SK-MEL-5 (cell line): ENCODE data around the gene EFHD1. TPM values are rescaled to one million over a fixed set of nuclear protein-coding genes. Genes with fewer than 3 reads are reported as not detected.
A peak's percentile ranks its signal among the peaks of the same experiment; 100 is the strongest.
"Not testable (repeated sequence)": the region's sequence is repeated elsewhere in the genome, so short reads cannot be mapped to it uniquely, and the experiment has no call there.

Experiments used
- DNase-seq: peaks from one replicate; pipeline ENCODE4 v3.0.0-alpha.2; 2016; ENCODE audit warnings: low read depth, low spot score
- in situ Hi-C: cut with HindIII; loops from 2 replicates; pipeline ENCODE4 v1.10.0; 2016; ENCODE audit warnings: low sequenced_read_pairs, high pct_unique_total_duplicates, low pct_unique_long_range_greater_than_20kb
- total RNA-seq: library from RNA; depleted of rRNA; stranded (reverse); fragments of >200 nt; shearing (Covaris generic); gene quantifications from 2 replicates; pipeline ENCODE4 v1.2.3, GENCODE V29; 2014

The EFHD1 gene
- total RNA-seq, 1 experiment from 2014 or later, result 0.71 TPM

DNA sequence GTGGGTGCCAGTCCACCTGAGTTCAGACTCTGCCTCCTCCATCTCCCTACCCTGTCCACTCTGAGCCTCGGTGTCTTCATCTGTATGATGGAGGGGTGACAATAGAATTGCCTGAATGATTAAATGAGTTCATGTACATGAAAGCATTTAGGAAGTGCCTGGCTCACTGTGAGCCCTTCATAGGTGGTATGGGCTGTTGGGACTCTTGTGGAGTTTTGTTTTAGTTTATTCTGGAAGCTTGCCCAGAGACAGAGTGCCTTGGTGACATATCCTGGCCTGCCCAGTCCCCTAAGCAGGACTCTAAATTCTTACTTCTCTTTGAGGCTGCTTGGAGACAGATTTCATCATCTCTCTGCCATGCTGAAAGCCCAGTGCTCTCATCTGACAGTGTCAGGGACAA is 39.2 kb downstream of the EFHD1 start:
- in situ Hi-C loops, result no loop called here
- no peak for DNase-seq

DNA sequence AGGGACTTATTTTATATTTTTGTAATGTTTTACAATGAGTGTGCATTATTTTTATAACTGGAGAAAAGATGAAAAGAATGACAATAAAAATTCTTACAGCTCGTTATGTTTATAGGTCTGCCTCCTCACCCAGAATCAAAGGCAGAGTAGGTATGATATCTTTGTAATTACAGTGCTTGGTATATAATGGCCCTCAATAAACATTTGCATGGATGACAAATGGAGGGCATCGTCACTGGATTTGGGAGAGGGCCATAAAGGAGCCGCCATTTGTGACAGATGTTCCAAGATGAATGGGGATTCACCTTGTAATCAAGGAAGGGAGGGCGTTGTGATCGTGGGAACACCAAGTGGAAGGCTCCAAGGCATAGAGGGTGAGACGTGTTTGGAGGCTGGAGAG is 41.1 kb downstream of the EFHD1 start:
- no peak for DNase-seq
- in situ Hi-C loops, result no loop called here

DNA sequence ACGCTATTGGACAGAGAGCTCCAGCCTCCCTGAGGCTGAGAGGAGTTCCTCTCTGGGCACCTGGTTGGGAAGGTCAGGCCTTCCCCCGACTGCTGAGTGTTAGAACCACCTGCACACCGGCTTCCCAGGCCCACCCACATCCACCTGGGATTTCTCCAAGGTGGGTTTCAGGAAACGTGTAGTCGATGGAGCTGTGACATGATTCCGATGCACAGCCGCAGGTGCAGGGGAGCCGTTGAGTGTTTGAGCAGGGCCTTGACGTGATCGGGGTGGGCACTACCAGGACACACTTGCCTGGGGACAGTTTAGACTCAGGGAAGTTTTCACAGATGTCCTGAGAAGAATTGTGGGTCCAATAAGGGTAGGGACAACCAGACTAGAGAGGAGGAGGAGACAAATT is 42.0 kb downstream of the EFHD1 start:
- in situ Hi-C loops, result no loop called here
- no peak for DNase-seq

DNA sequence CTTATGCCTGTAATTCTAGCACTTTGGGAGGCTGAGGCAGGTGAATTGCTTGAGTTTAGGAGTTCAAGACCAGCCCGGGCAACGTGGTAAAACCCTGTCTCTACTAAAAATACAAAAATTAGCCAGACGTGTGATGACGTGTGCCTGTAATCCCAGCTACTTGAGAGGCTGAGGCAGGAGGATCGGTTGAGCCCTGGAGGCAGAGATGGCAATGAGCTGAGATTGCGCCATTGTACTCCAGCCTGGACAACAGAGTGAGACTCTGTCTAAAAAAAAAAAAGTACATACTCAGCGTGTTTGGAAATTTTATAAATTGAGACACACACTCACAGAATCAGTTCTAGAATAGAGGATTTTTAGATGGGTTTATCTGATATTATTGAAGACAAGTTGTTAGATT is 46.6 kb downstream of the EFHD1 start:
- in situ Hi-C loops, result no loop called here
- no peak for DNase-seq

DNA sequence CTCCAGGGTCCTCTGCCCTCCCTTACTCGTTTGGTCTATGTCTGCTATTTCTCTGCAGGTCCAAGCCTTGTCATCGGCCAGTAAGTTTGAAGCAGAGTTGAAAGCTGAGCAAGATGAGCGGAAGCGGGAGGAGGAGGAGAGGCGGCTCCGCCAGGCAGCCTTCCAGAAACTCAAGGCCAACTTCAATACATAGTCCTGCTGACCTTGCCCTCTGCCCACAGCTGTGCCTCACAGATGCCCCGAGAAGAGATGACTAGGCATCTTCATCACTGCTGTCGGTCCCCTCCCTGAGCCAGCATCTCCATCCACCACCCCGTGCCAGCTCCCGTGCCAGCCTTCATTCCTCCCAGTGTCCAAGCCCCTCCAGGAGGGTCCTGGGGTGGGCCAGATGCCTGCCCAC is 48.1 kb downstream of the EFHD1 start:
- DNase-seq, result no peak
- in situ Hi-C loops, result no loop called here

DNA sequence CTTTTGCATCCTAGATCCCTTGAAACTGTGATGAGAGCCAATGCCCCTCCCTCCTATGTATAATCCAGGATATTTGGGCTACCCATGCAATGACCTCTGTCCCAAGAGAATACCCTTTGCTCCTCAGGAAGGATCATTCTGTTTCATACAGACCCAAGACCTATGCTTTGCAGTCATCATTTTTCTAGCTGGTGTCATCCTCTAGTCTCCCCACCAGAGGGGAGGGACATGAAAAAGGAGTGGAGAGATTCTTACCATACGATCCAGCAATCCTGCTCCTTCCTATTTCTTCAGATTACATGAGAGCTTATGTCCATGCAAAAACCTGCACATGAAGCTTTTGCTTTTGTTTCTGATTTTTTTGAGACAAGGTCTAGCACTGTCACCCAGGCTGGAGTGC is 50.0 kb downstream of the EFHD1 start:
- DNase-seq, result peak; percentile 21
- in situ Hi-C loops, result no loop called here

DNA sequence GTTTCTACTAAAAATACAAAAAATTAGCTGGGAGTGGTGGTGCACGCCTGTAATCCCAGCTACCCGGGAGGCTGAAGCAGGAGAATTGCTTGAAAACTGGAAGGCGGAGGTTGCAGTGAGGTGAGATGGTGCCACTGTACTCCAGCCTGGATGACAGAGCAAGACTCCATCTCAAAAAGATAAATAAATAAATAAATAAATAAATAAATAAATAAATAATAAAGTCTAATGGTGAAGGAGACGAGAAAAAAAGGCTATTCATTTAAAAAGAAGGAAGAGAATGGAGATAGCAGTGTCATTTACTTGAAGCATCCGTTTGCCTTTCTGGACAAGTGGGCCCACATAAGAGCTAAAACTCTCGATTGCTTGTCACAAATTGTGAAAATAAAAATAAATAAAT is 52.0 kb downstream of the EFHD1 start:
- in situ Hi-C loops, DNase-seq: not testable (repeated sequence)

DNA sequence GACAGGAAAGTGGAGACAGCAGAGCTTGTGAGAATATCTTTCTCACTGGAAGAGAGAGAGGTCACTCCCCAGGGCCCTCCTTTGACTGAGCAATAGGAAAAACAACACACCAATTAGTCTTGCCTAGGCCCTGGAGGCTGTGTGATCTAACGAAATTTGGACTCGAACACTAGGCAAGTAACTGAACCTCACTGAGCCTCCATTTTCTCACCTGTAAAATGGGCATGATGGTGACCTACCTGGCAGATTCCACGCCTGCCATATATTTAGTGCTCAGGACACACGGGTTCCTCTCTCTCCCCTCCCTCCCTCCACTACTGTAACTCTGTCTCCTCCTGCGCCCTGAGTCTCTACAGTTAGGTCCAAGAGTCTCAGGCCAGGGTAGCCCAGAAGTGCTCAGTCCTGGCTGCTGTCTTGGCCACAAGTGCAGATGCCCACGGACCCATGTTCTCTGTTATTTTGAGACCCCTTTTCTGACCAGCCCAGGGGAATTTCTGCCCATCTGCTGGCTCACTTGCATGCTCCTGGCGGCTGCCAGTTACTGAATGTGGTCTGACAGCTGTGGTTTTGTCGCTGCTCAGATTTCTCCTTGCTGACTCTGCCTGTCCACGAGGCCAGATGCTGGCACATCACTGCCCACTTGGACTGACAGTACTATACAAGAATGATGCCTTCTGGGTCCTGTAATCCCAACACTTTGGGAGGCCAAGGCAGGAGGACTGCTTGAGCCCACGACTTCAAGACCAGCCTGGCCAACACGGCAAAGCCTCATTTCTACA is 54.2 kb downstream of the EFHD1 start:
- DNase-seq, result no peak

DNA sequence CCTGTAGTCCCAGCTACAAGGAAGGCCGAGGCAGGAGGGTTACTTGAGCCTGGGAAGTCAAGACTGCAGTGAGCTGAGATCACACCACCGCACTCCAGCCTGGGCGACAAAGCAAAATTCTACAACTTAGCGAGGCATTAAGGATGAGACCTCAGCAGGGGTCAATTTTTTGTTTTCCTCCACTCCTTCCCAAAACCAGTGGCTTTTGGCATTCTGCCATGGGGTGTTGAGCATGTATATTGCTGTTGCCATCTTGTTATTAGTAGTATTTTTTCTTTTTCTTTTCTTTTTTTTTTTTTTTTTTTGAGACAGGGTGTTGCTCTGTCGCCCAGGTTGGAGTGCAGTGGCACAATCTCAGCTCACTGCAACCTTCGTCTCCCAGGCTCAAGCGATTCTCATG is 54.8 kb downstream of the EFHD1 start:
- in situ Hi-C loops, result no loop called here
- no peak for DNase-seq

More for the DNA sequence above, 54.2 kb downstream of the EFHD1 start:
- in situ Hi-C loops, result no loop called here

DNA sequence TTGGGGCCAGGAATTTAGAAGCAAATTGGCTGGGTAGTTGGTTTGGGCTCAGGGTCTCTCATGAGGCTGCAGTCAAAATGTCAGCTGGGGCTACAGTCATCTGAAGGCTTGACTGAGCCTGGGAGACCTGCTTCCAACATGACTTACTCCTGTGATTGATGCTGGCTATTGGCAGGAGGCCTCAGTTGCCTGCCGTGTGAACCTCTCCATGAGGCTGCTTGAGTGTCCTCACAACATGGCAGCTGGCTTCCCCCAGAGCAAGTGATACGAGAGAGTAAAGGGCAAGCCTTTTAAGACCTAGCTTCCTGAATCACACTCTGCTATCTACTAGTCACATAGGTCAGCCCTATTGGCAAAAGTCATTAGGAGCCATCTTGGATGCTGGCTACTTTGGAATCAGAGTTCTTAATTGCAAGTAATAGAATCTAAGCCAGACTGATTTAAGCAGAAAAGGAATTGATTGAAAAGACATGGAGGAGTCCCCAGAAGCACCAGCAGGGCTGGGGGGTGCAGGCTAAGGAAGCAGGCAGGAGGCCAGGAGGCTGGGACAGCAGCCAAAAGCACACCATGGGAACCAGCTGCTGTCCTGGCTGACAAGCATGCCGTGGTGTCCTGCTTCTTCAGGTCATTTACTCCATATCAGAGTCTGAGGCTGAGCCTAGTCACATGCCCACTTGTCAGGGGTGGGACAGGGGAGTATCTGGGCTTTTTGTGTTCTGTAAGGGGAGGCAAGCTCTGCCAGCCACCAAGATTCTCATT is 55.9 kb downstream of the EFHD1 start:
- DNase-seq, result no peak
- in situ Hi-C loops, result no loop called here

DNA sequence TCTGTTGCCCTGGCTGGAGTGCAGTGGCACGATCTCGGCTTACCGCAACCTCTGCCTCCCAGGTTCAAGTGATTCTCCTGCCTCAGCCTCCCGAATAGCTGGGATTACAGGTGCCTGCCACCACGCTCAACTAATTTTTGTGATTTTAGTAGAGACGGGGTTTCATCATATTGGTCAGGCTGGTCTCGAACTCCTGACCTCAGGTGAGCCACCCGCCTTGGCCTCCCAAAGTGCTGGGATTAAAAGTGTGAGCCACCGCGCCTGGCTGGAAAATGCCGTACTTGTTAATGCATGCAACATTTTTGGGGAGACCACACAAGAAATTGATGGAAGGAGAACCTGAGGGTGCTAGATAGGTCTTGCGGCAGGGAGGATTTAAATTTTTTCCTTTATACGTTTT is 57.7 kb downstream of the EFHD1 start:
- in situ Hi-C loops, DNase-seq: not testable (repeated sequence)

DNA sequence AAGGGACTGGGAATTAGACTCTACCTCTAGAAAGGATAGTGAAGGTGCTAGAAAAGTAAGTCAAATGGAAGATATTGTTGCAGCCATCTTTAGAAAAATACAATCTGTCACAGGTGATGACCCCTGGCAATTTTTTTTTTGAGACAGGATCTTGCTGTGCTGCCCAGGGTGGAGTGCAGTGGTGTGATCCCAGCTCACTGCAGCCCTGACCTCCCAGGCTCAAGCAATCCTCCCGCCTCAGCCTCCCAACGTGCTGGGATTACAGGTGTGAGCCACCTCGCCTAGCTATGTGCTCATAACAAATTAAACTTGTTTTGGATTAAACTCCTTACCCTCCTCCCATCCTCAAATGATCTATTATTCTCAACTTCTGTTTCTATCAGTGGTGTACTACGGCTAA is 59.9 kb downstream of the EFHD1 start:
- DNase-seq, result no peak
- in situ Hi-C loops, result no loop called here

DNA sequence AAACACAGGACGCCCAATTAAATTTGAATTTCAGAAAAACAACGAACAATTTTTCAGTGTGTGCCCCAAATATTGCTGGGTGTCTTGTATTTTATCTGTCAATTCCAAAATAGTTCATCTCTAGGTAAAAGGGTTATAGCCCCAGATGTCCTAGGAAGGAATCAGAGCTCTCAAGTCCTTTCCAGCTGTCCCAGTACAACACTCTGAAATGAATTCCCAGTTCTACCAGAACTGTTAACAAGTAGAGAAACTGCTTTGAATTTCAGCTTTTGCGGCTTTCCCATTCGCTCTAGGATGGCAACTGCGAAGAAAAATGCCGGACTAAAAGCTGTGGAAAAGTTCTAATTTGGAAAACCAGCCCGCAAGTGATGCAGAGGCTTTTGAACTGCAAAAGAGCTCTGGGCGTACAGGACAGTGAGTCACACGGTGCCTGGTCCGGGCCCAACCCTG is 63.2 kb downstream of the EFHD1 start:
- DNase-seq, result no peak
- in situ Hi-C loops, result no loop called here

DNA sequence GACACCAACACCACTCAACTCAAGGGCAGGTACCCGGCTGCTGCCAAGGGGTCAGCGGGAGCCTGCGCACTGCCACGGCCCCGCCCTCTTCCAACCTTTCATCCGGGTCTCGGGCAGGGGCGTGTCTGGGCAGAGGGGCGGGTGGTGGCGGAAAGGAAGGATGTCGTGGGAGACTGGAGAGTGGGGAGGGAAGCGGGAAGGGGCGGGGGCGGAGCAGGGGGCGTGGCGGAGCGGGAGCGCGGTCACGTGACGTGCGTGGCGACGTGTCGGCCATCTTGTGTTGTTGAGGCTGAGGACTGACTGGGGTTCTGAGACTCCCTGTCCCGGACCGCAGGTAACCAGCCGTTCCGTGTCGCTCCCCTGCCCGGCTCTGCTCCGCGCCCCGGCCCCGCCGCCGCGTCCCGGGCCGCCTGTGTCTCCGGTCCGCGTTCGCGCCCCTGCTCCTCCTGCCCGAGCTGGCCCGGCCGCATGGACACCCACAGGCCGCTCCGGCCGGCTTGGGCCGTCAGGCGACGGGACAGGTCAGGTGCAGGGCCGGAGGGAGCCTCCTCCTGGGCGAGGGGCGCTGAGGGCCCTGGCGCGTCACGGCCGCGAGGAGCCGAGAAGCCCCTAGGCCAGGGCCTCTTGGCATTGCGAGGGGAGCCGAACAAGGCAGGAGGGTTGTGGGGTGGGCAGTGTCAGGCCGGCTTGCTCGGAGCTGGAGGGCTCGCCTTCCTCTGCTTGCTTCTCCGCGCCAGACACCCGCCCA is 63.8 kb downstream of the EFHD1 start, which contains the start of gene GIGYF2:
Gene GIGYF2 (plus strand): TSS at position 273 of the 748 bp plus-strand sequence. CDS start 37,867 bp downstream, outside the sequence.
- peak; percentile 96 for DNase-seq
- in situ Hi-C loops, result no loop called here

DNA sequence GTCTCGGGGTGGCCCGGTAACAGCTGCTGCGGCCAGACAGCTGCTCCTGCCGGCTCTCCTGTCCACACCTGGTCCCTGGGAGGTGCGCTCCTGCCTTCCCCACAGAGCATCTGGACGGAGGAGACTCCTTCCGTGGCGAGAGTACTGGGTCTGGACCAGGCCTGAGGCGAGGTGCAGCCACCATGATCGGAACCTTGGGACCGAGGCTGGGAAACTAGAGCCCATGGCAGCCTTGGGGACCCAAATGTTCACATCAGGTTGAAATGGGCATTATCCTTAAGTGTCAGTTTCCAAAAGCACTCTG is 64.4 kb downstream of the EFHD1 start:
- in situ Hi-C loops, result no loop called here
- no peak for DNase-seq

DNA sequence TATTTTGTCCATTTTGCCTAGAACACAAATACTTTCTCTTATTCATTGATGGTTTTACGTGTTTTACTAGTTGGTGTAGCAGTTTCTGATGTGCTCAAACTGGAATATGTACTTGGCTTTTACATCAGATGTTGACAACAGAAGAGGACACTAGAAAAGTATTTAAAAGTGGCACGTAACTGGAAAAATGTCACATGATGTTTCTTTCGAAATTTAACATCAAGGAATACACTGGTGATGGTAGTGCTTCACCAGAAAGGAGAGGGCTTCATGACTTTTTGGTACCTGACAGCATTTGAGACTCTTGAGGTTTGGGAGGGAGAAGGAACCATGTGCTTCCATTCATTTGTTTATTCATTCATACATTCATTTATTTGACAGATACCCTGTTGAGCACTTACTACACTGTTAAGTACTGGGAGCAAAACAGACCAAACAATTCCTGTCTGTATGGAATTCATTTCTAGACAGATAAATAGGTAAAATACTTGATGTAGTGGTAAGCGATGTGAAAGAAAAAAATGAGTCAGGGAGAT is 65.2 kb downstream of the EFHD1 start:
- in situ Hi-C loops, result no loop called here
- no peak for DNase-seq

DNA sequence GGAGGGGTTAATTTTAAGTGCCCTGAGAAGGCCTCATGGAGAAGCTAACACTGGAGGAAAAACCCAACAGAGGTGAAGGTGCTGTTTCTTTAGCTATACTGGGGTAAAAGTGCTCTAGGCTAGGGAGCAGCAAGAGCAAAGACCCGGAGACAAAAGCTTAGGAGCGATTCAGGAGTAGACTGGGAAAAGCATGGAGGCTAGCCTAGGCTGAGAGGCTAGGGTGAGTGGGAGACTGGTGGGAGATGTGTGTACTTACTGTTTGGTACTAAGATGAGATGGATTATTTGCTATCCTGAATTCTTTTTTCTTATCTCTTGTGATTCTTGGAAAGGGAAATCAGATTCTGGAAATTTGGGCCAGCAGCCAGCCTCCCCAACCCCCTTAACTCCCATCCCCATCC is 65.7 kb downstream of the EFHD1 start:
- DNase-seq, result peak; percentile 9
- in situ Hi-C loops, result no loop called here

DNA sequence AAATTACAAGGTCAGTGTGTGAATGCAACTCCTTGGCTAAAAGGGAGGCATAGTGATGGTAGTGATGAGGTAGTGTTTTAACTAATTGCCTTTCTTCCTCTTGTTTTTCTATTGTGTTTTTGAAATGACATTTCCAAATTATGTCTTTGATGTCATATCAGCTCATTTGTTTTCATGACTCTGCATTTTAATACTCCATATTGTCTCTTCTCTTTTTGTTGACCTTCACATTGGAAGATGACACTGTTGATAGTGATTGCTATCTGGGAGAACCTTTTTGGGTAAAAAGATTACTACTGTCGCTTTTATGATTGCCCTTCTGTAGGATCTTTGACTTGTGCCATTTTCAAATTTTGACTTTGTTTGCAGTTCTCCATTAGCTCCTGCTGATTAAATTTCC is 66.8 kb downstream of the EFHD1 start:
- in situ Hi-C loops, result no loop called here

More for the DNA sequence above, 66.8 kb downstream of the EFHD1 start:
- DNase-seq, result no peak
